IMR-90 (cell line): ENCODE measurements around the gene FAM240A. TPM values are rescaled to one million over a fixed set of nuclear protein-coding genes. Genes with fewer than 3 reads are reported as not detected.

Source experiments
- ATAC-seq: fragments of 200-7000 bp; cut with Tn5 transposase; 2 replicates; pipeline ENCODE4 v1.9.1; 2020; ENCODE audit warnings: low read depth, mild to moderate bottlenecking, moderate library complexity
- BruUV-seq: library from RNA; stranded (reverse); fragments of 400-500 nt; replicated peaks from 2 replicates; lab custom pipeline; 2021; lab: Mats Ljungman, UMichigan
- CTCF ChIA-PET: fragments of 300-600 bp; formaldehyde crosslinking; extraction: SDS; loops from one replicate; lab custom pipeline; 2021; ENCODE audit warnings: antibody characterized with exemption; lab: Yijun Ruan, JAX
- POLR2A ChIA-PET: fragments of 300-600 bp; sonication (Branson Sonifier 250); formaldehyde crosslinking; loops from one replicate; lab custom pipeline; 2022; ENCODE audit warnings: antibody characterized with exemption; ENCODE audit not compliant: unreplicated experiment; lab: Charles Lee
- DNase-seq: peaks from one replicate; pipeline ENCODE4 v3.0.0; 2013
- H2AFZ ChIP-seq: replicated peaks from 2 replicates; pipeline ENCODE3; 2013; ENCODE audit warnings: low read length, mild to moderate bottlenecking; ENCODE audit not compliant: poor library complexity
- H2AK5ac ChIP-seq: 2 replicates; pipeline ENCODE4 v1.6.1; 2013; ENCODE audit warnings: low read depth, low read length, inconsistent platforms
- H2AK9ac ChIP-seq: replicated peaks from 2 replicates; pipeline ENCODE3; 2013; ENCODE audit warnings: mild to moderate bottlenecking, low read depth, low read length, moderate library complexity; ENCODE audit not compliant: poor library complexity
- H2BK120ac ChIP-seq: 2 replicates; pipeline ENCODE4 v1.6.1; 2013; ENCODE audit warnings: low read depth, low read length, inconsistent platforms
- H2BK15ac ChIP-seq: 3 replicates; pipeline ENCODE4 v1.6.1; 2013; ENCODE audit warnings: low read depth, low read length, inconsistent platforms
- H2BK20ac ChIP-seq: 2 replicates; pipeline ENCODE4 v1.6.1; 2013; ENCODE audit warnings: low read depth, mild to moderate bottlenecking, inconsistent platforms, low read length, moderate library complexity
- H2BK5ac ChIP-seq: 2 replicates; pipeline ENCODE4 v1.6.1; 2013; ENCODE audit warnings: mild to moderate bottlenecking, low read depth, low read length, inconsistent platforms; ENCODE audit not compliant: poor library complexity, severe bottlenecking
- H3K14ac ChIP-seq: replicated peaks from 2 replicates; pipeline ENCODE4 v1.6.1; 2013; ENCODE audit warnings: low read depth, low read length, inconsistent platforms
- H3K18ac ChIP-seq: 2 replicates; pipeline ENCODE4 v1.6.1; 2013; ENCODE audit warnings: low read depth, low read length, control low read depth
- H3K23ac ChIP-seq: 2 replicates; pipeline ENCODE4 v1.6.1; 2013; ENCODE audit warnings: low read depth, low read length, inconsistent platforms
- H3K27ac ChIP-seq: 2 replicates; pipeline ENCODE4 v1.5.1; 2013; ENCODE audit warnings: mild to moderate bottlenecking, control low read depth, low read length; ENCODE audit not compliant: insufficient read depth
- H3K27me3 ChIP-seq: 2 replicates; pipeline ENCODE4 v1.6.1; 2013; ENCODE audit warnings: low read length; ENCODE audit not compliant: control insufficient read depth, insufficient read depth
- H3K36me3 ChIP-seq: 2 replicates; pipeline ENCODE4 v1.6.1; 2013; ENCODE audit warnings: low read length, mixed read lengths; ENCODE audit not compliant: control insufficient read depth, insufficient read depth
- H3K4ac ChIP-seq: 2 replicates; pipeline ENCODE4 v1.6.1; 2013; ENCODE audit warnings: low read depth, low read length, inconsistent platforms
- H3K4me1 ChIP-seq: 2 replicates; pipeline ENCODE4 v1.6.1; 2013; ENCODE audit warnings: low read length, mixed read lengths; ENCODE audit not compliant: control insufficient read depth, insufficient read depth
- H3K4me2 ChIP-seq: 2 replicates; pipeline ENCODE4 v1.6.1; 2013; ENCODE audit warnings: low read depth, mild to moderate bottlenecking, control low read depth, low read length, moderate library complexity
- H3K4me3 ChIP-seq: 2 replicates; pipeline ENCODE4 v1.5.1; 2013; ENCODE audit warnings: low read depth, mild to moderate bottlenecking, control low read depth, low read length, moderate library complexity; ENCODE audit not compliant: insufficient read depth
- H3K56ac ChIP-seq: 2 replicates; pipeline ENCODE4 v1.6.1; 2013; ENCODE audit warnings: low read length, inconsistent platforms; ENCODE audit not compliant: insufficient read depth; ENCODE audit errors: extremely low read depth
- H3K79me1 ChIP-seq, 2 experiments: 2 replicates each; pipeline ENCODE4 v1.6.1; 2013; ENCODE audit warnings: low read length in 2 of 2, inconsistent platforms in 1 of 2, low read depth in 1 of 2
- H3K9ac ChIP-seq: 2 replicates; pipeline ENCODE4 v1.6.1; 2013; ENCODE audit warnings: low read depth, low read length, control low read depth
- H3K9me1 ChIP-seq: 2 replicates; pipeline ENCODE4 v1.6.1; 2013; ENCODE audit warnings: low read length, inconsistent platforms; ENCODE audit not compliant: insufficient read depth
- H3K9me3 ChIP-seq: 2 replicates; pipeline ENCODE4 v1.6.1; 2013; ENCODE audit warnings: low read length; ENCODE audit not compliant: control insufficient read depth, insufficient read depth
- H4K20me1 ChIP-seq: 2 replicates; pipeline ENCODE4 v1.6.1; 2013; ENCODE audit warnings: low read length, inconsistent platforms; ENCODE audit not compliant: insufficient read depth
- H4K5ac ChIP-seq: 2 replicates; pipeline ENCODE4 v1.6.1; 2013; ENCODE audit warnings: mild to moderate bottlenecking, low read depth, low read length, control low read depth
- H4K8ac ChIP-seq, 2 experiments: 2 replicates each; pipeline ENCODE4 v1.6.1; 2013; ENCODE audit warnings: low read depth in 2 of 2, low read length in 2 of 2, control low read depth in 1 of 2, inconsistent platforms in 1 of 2
- H4K91ac ChIP-seq: 2 replicates; pipeline ENCODE4 v1.6.1; 2013; ENCODE audit warnings: low read depth, low read length, inconsistent platforms; ENCODE audit not compliant: insufficient read depth
- FOS ChIP-seq: fragments of 150-350 bp; IDR thresholded peaks from 2 replicates; pipeline ENCODE4 v1.6.1; 2016; ENCODE audit warnings: low read depth, low read length
- MAZ ChIP-seq: IDR thresholded peaks from 2 replicates; pipeline ENCODE4 v1.6.1; 2012; ENCODE audit warnings: low read depth, mild to moderate bottlenecking, low read length, improper control_type of control experiment, moderate library complexity, borderline replicate concordance
- SMC3 ChIP-seq: fragments of 150-350 bp; IDR thresholded peaks from 2 replicates; pipeline ENCODE4 v1.6.1; 2016; ENCODE audit warnings: low read depth, mild to moderate bottlenecking, antibody characterized with exemption, low read length, moderate library complexity
- dilution Hi-C: fragments of 300-500 bp; cut with HindIII; formaldehyde crosslinking; loops from one replicate; pipeline ENCODE4 v1.14.3; 2018; ENCODE audit warnings: low sequenced_read_pairs; ENCODE audit not compliant: unreplicated experiment
- in situ Hi-C: fragments of 300-500 bp; cut with MboI; formaldehyde crosslinking; loops from 3 replicates; pipeline ENCODE4 v1.14.3; 2019; ENCODE audit warnings: low sequenced_read_pairs, inconsistent platforms, mixed read lengths
- intact Hi-C: fragments of 100-400 bp; cut with micrococcal nuclease; formaldehyde crosslinking; loops from 2 replicates; pipeline ENCODE4 v1.10.0; 2022
- polyA plus RNA-seq, 3 experiments: library from polyadenylated mRNA; depleted of rRNA; stranded (reverse); fragments of >200 nt; gene quantifications; 2 replicates each; pipeline ENCODE4 v1.2.3, GENCODE V29; 2012; ENCODE audit warnings: low replicate concordance in 1 of 3
- total RNA-seq: library from RNA; depleted of rRNA; stranded (reverse); fragments of >200 nt; gene quantifications from 2 replicates; pipeline ENCODE4 v1.2.3, GENCODE V29; 2012

FAM240A gene
- total and polyA plus RNA-seq, 2 of the 4 experiments (the other 2 are of a cell fraction): not detected

DNA sequence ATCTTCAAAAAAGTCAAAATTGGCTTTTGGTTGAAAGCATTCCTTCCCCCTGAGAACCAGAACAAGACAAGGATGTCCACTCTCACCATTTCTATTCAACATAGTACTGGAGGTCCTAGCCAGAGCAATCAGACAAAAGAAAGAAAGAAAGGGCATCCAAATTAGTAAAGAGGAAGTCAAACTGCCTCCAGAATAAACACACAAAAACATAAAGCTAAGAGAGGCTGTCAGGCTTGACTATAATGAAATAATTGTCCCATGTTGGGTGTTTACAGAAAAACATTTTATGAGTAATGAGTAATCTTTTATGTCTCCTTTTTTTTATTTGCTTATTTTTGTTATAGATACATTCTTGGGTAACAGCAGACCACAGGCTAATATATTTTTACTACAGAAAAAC, 18.3 kb upstream of the FAM240A start:
- Histone ChIP-seq H4K91ac (no peak overlapping the region), H3K23ac (no peak overlapping the region), H3K27ac (no peak overlapping the region), H2AK9ac (no peak overlapping the region), H3K18ac (no peak overlapping the region), H3K9me3 (no peaks in the 10 kb centered on the region), H3K4me1 (no peaks in the 10 kb centered on the region), H3K14ac (no peak overlapping the region), H2BK15ac (no peak overlapping the region), H3K4me3 (no peak overlapping the region), H4K5ac (no peak overlapping the region), H3K36me3 (no peaks in the 10 kb centered on the region), H4K8ac (no peak overlapping the region), H3K4me2 (no peak overlapping the region), H3K4ac (no peak overlapping the region), H2BK5ac (no peak overlapping the region), H3K79me1 (no peaks in the 10 kb centered on the region), H4K20me1 (no peaks in the 10 kb centered on the region), H2BK20ac (no peak overlapping the region), H3K27me3 (peaks cover 6% of the 10 kb centered on the region; the same call in 1 of the 2 replicates), H2AFZ (no peak overlapping the region), H3K9me1 (no peaks in the 10 kb centered on the region), H3K9ac (no peak overlapping the region), H2AK5ac (no peak overlapping the region), H3K56ac (no peak overlapping the region), H2BK120ac (no peak overlapping the region)
- DNase-seq (no peak), ATAC-seq (no peak)
- dilution Hi-C loops: no loop called here
- no TSS peak for BruUV-seq
- in situ Hi-C loops: no loop called here
- CTCF ChIA-PET: interaction anchor here (0.6 to 0.9 kb wide), 2 partner anchors 9 to 106 kb away, joined by 3 to 4 read pairs; no protein-coding TSS in a partner anchor
- POLR2A ChIA-PET: no interaction called here
- intact Hi-C loops: no loop called here
- TF ChIP-seq SMC3: no peak
- no peak for TF ChIP-seq FOS
- no peak for TF ChIP-seq MAZ
